GM18502 (cell line): Measurements from ENCODE around the gene AOAH.

Experiments used
- ATAC-seq: cut with Tn5 transposase; IDR thresholded peaks from one replicate; pipeline ENCODE4 v1.9.1; 2021; ENCODE audit warnings: mild to moderate bottlenecking; ENCODE audit not compliant: unreplicated experiment, poor library complexity

AOAH gene, protein sequence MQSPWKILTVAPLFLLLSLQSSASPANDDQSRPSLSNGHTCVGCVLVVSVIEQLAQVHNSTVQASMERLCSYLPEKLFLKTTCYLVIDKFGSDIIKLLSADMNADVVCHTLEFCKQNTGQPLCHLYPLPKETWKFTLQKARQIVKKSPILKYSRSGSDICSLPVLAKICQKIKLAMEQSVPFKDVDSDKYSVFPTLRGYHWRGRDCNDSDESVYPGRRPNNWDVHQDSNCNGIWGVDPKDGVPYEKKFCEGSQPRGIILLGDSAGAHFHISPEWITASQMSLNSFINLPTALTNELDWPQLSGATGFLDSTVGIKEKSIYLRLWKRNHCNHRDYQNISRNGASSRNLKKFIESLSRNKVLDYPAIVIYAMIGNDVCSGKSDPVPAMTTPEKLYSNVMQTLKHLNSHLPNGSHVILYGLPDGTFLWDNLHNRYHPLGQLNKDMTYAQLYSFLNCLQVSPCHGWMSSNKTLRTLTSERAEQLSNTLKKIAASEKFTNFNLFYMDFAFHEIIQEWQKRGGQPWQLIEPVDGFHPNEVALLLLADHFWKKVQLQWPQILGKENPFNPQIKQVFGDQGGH

GRCh38 chr7:36723951-36724664 is at the start of gene AOAH:
Gene AOAH, minus strand, starts transcription at chr7:36724494. Its CDS starts 346 bp downstream, at chr7:36724148.
- ATAC-seq: peak; percentile 89

- ATAC-seq: no peak
These were observed 42.2 kb upstream of the AOAH start for GRCh38 chr7:36766451-36766850.

- ATAC-seq: no peak
These were observed 41.3 kb upstream of the AOAH start for GRCh38 chr7:36765605-36766004.

DNA sequence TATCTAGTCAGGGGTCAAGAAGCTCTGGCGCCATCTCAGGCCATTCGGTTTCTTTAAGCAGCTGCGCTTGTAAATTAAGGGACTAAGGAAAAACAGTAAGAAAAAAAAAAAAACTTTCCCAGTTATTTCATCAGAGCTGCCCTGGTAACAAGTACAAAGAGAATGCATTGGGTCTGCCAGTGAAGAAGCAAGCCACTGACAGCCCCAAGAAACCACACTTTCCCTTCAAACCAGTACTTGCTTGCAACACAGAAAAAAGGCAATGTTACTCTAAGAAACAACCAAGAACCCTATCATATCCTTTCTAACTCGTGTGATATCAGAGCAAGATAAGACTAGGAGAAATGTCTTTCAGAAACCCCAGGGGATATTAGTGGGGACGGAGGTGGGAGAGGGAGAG is 40.6 kb upstream of the AOAH start:
- ATAC-seq: no peak

- no peak for ATAC-seq
These were observed 39.0 kb upstream of the AOAH start for GRCh38 chr7:36763132-36763816.

GRCh38 chr7:36762394-36762793 is 38.1 kb upstream of the AOAH start:
- ATAC-seq: no peak

- ATAC-seq: no peak
These were observed 37.5 kb upstream of the AOAH start for GRCh38 chr7:36761835-36762234.

DNA sequence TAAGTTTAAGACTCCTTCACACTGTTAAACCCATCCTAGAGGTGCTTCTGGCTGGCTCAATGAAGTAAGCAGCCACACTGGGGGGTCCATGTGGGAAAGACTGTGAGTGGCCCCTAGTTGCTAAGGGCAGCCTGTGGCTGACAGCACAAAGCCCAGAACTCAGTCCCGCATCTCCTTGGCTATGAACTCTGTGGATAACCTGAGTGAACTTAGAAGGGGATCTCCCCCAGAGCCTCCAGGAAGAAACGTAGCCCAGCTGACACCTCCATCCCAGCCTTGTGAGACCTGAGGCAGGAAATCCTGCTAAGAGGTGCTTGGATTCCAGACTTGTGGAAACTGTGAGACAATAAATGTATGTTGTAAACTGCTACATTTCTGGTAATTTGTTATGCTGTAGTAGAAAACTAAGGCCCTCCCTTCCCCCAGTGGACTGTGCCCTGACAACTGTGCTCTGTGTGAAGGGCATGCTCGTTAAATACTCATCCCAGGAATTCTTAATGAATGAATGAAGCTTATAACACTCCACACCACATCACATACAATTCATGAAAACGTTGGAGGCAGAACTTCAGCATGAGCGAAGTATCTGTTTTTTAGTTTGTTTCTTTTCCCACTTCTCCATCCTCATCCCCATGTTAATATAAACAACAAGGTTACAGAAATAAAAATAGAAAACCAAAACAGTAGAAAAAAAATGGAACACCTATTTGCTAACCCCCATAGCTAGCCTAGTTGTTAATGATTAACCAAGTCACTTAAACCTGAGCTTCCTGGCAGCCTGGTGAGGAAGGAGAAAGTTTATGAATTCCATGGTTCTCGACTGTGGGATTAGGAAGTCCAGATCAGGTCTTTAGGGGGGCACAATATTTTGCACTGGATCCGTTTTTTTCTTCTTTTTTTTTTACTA is 36.8 kb upstream of the AOAH start:
- ATAC-seq: no peak

DNA sequence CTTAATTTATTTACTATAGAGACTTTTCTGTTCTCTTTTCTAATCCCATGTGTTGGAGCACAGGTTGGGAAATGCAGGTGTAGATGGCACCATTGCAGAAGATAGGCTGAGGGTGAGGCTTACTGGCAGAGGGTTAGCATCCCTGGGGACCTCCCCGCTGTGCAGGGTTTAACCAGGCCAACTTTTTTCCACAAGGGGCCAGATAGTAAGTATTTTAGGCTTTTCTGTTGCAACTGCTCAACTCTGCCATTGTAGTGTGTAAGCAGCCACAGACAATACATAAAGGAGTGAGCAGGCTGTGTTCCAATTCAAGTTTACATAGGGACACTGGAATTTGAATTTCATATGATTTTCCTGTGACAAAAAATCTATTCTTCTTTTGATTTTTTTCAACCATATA is 34.6 kb upstream of the AOAH start:
- ATAC-seq: no peak

DNA sequence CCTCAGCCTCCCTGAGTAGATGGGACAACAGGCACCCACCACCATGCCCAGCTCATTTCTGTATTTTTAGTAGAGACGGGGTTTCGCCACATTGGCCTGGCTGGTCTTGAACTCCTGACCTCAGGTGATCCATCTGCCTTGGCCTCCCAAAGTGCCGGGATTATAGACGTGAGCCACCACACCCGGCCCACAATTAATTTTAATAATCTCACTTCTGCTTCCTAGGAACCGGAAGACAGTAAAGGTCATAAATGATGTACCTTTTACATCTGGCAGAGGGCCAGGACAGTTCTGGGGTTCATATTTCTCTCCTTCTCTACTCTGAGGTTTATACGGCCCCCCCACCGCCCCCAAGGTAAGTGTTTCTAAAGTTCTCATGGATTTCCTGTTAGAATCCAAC is 31.2 kb upstream of the AOAH start:
- peak; percentile 54 for ATAC-seq

DNA sequence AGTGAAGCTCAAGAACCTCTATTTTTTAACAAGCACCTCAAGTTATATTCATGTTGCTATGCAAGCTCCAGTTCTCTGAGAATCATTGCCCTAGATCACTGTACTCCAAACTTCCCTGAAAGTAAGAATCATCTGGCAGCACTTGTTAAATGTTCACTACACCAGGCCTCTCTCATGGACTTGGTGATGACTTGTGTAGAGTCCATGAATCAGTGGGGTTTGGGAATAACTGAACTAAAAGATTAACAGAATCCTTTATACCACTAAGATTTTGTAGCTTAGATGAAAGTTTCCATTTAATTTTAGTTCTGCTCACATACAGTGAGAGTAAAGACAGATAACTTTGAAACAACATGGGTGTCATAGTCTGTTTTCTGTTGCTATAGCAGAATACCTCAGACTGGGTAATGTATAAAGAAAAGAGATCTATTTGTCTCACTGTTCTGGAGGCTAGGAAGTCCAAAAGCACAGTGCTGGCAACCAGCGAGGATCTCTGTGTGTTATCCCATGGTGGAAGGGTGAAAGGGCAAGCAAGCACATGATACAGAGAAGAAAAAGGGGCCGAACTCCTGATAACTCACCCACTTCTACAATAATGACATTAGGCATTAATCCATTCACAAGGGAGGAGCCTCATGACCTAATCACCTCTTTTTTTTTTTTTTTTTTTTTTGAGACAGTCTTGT is 27.9 kb upstream of the AOAH start:
- no peak for ATAC-seq

DNA sequence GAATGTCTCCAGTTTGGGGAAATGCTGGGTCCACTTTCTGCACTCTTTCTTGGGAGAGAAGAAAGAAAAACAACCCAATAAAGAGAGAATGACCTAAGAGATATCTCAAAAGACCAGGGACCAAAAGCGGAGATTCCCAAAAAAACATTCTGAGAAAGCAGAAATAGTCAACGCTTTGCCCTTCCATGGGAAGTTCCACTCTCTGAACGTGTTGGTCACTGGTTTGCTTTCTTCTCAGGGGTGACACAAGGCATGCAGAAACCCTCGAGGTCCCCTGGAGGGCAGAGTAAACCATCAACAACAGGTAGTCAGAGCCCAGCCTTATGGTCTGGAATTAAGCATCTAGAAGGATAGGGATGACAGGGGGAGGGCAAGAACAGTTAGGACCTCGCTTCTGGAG is 26.2 kb upstream of the AOAH start:
- no peak for ATAC-seq

DNA sequence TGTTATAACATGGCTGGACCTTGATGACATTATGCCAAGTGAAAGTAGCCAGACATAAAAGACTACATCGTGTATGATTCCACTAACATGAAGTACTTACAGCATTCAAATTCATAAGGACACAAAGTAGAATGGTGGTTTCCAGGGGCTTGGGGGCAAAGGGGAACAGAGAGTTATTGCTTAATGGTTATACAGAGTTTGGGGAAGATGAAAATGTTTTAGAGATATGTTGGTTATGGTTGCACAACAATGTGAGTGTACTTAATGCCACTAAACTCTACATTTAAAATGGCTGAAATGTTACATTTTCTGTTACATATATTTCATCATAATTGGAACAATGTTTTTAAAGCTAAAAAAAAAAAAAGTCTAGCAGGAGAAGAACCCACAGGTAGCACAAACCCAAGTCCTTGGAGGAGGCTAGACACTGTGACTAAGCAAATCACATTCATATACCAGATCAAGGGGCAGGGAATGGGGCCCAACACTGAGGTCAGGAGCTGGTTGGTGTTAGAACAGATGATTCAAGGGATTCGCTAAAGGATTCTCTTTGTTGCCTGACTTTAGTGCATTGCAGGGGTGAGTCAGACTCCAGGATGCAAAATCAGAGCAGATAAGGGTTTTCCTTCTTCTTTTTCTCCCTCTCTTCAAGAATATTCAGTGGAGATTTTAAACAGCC is 25.1 kb upstream of the AOAH start:
- no peak for ATAC-seq

GRCh38 chr7:36748017-36748487 is 23.8 kb upstream of the AOAH start:
- peak; percentile 54 for ATAC-seq

- no peak for ATAC-seq
These were observed 23.2 kb upstream of the AOAH start for GRCh38 chr7:36747280-36748016.

DNA sequence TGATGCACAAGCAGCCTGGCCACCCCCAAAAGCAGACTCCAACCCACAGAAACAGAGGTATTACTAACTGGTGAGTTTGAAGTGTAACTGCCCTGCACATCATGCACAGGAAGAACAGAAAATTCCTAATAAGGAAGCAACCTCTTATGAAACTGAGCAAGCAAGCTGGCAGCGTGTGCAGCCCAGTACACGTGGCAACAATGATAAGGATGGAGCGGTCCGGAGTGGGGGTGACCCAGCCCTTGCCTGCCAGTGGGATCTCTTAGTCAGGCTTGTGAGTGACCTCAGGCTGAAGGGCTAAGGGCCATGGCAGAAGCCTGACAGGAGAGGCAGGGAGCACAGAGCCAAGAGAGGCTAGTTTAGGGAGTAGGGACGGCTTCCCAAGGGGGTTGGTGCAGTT is 22.1 kb upstream of the AOAH start:
- ATAC-seq: no peak

GRCh38 chr7:36742911-36743775 is 18.8 kb upstream of the AOAH start:
- peak; percentile 81 for ATAC-seq
